Type B pancreatic cell (in vitro differentiated cells): ENCODE results near the gene AMDHD2. TPM values are rescaled to one million over a fixed set of nuclear protein-coding genes. Genes with fewer than 3 reads are reported as not detected.

ENCODE experiments used
- DNase-seq: peaks from one replicate; pipeline ENCODE4 v3.0.0; 2021; ENCODE audit warnings: mixed read lengths; ENCODE audit not compliant: unreplicated experiment; ENCODE audit errors: extremely low spot score
- H3K27ac Mint-ChIP-seq: 2 replicates; pipeline ENCODE4 v1.8.0; 2021; ENCODE audit warnings: mild to moderate bottlenecking, mixed read lengths
- H3K27me3 Mint-ChIP-seq: 2 replicates; pipeline ENCODE4 v1.8.0; 2021; ENCODE audit warnings: mixed read lengths
- H3K36me3 Mint-ChIP-seq: 2 replicates; pipeline ENCODE4 v1.8.0; 2021; ENCODE audit warnings: mixed read lengths
- H3K4me1 Mint-ChIP-seq: one replicate; pipeline ENCODE4 v1.8.0; 2021; ENCODE audit warnings: mixed read lengths; ENCODE audit not compliant: unreplicated experiment
- H3K4me3 Mint-ChIP-seq: 2 replicates; pipeline ENCODE4 v1.8.0; 2021; ENCODE audit warnings: mild to moderate bottlenecking, mixed read lengths
- H3K9me3 Mint-ChIP-seq: 2 replicates; pipeline ENCODE4 v1.8.0; 2021; ENCODE audit warnings: mixed read lengths
- total RNA-seq: library from RNA; stranded (reverse); gene quantifications from 2 replicates; pipeline ENCODE4 v1.2.1, GENCODE V29; 2021; ENCODE audit warnings: low replicate concordance
- TF ChIP-seq, protein P1 (sequence below): fragments of 200-600 bp; sonication (generic); conservative IDR thresholded peaks from 2 replicates; pipeline ENCODE4 v1.5.0; 2021; ENCODE audit warnings: antibody characterized with exemption, mild to moderate bottlenecking

Gene AMDHD2
- total RNA-seq, 1 donor from 2014 or later, result 46.1 TPM

DNA sequence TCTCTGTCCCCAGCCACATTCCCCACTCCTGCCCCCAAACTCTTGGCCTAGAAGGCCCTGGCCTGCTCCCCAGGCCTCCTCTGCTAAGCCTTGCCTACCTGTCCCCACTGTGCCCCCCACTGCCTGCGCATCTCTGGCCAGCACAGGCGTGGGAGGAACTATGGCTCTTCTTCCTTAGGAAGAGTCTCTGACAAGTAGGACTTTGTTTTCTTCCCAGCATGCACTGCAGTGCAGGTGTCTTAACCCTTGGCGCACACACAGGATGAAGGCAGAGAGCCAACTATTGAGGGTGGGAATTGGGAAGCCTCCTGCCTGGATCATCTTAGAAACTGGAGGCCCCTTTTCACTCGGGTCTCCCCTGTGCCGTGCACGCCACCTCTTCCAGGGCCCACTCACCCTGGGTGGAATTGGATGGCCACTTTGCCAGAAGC, 3.6 kb downstream of the AMDHD2 start:
- no peak for DNase-seq
- Mint-ChIP-seq H3K27ac (peak overlapping the region; percentile 77), H3K4me3 (peak overlapping the region; percentile 77), H3K4me1 (peaks cover 7% of the 10 kb centered on the region), H3K36me3 (peaks cover 8% of the 10 kb centered on the region), H3K9me3 (no peaks in the 10 kb centered on the region), H3K27me3 (no peaks in the 10 kb centered on the region)
- TF ChIP-seq, protein P1, sequence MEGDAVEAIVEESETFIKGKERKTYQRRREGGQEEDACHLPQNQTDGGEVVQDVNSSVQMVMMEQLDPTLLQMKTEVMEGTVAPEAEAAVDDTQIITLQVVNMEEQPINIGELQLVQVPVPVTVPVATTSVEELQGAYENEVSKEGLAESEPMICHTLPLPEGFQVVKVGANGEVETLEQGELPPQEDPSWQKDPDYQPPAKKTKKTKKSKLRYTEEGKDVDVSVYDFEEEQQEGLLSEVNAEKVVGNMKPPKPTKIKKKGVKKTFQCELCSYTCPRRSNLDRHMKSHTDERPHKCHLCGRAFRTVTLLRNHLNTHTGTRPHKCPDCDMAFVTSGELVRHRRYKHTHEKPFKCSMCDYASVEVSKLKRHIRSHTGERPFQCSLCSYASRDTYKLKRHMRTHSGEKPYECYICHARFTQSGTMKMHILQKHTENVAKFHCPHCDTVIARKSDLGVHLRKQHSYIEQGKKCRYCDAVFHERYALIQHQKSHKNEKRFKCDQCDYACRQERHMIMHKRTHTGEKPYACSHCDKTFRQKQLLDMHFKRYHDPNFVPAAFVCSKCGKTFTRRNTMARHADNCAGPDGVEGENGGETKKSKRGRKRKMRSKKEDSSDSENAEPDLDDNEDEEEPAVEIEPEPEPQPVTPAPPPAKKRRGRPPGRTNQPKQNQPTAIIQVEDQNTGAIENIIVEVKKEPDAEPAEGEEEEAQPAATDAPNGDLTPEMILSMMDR, result no peak

DNA sequence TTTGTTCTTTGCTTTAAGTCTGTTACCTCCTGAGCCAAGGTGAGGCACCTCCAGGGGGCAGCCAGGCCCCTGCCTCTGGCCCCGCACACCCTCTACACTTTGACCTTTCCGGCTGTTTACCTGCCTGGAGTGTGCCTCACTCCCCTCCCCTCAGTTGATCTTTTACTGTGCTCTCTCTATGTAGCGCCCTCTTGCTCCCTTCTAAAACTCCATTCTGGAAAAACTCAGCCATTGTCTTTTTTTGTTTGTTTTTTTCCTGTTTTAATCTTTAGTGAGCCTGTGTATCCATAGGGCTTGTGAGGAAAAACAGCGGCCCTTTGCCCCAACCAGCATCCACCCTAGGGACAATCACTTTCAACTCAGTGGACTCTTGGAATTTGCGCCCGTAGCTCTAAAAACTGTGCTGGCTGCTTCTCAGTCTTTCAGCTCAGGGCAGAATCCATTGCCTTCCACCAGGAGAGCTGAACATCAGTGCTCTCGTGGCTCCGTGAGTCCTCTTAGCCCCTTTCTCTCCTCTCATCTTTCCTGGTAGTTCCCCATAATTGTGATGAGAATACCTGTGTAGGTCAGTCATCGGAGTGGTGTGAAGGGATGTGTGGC, 4.3 kb downstream of the AMDHD2 start:
- Mint-ChIP-seq H3K9me3 (no peaks in the 10 kb centered on the region), H3K4me1 (peaks cover 7% of the 10 kb centered on the region), H3K27ac (peak overlapping the region; percentile 77), H3K27me3 (no peaks in the 10 kb centered on the region), H3K36me3 (peaks cover 8% of the 10 kb centered on the region), H3K4me3 (peak overlapping the region; percentile 69)
- TF ChIP-seq, protein P1, result no peak
- DNase-seq, result no peak

DNA sequence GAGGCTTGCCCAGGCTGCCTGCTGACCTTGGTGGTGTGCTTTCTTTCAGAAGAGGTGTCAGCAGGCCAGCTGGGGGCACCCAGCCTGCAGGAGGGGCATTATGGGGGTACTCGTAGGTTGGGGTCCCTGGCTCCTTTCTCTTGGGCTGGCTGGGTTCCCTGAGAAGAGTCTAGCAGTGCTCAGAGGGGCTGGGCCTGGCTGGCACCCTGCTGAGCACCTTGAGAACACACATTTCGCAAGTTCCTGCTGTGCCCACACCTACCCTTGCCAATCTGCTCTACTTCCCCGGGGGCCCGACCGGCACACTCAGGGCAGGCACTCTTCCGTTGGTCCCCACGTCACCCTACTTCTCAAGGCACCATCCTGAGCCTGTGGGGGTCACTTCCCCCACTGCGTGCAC, 6.0 kb downstream of the AMDHD2 start:
- Mint-ChIP-seq H3K27ac (peak overlapping the region; percentile 26), H3K27me3 (no peaks in the 10 kb centered on the region), H3K9me3 (no peaks in the 10 kb centered on the region), H3K4me1 (no peaks in the 10 kb centered on the region), H3K36me3 (peaks cover 3% of the 10 kb centered on the region), H3K4me3 (no peak overlapping the region)
- TF ChIP-seq, protein P1, result no peak
- DNase-seq, result no peak

DNA sequence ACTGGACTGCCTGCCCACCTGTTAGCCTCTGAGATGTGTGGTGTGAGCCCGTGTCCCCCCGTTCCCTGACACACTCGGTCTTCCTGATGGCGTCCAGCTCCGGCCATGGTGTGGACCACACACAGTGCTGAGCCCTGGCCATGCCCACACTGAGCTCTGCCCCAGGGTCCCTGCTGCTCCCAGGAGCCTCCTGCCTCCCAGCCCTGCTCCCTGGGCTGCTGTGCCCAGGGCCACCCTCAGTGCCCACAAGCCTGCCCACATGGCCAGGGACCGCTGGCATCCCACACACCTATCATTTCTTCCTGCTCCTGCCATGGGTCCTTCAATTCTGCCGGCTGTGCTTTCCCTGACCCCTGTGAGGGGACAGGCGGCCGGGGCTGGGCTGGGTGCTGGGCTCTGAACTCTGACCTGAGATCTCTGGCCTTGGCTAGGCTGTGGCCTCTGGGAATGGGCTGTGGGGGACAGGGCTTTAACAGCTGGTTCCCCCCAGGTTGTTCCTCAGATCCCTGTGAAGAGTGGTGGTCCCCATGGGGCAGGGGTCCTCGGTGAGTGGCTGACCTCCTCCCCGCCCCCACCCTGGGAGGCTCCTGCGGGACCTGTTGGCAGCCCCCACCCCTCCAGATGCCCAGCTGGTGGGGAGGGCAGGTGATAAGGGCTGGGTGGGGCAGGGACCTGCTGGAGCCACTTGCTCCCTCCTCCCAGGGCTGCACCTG, 7.1 kb downstream of the AMDHD2 start:
- TF ChIP-seq, protein P1, result no peak
- Mint-ChIP-seq H3K36me3 (no peaks in the 10 kb centered on the region), H3K4me3 (no peak overlapping the region)

DNA sequence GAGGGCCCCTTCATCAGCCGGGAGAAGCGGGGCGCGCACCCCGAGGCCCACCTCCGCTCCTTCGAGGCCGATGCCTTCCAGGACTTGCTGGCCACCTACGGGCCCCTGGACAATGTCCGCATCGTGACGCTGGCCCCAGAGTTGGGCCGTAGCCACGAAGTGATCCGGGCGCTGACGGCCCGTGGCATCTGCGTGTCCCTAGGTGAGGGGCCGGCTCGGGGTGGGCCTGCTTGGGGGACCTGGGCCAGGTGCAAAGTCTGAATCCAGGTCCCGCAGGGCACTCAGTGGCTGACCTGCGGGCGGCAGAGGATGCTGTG, 7.6 kb downstream of the AMDHD2 start:
- Mint-ChIP-seq H3K36me3 (no peaks in the 10 kb centered on the region), H3K9me3 (no peaks in the 10 kb centered on the region), H3K4me1 (no peaks in the 10 kb centered on the region), H3K27ac (no peak overlapping the region), H3K4me3 (no peak overlapping the region), H3K27me3 (no peaks in the 10 kb centered on the region)
- TF ChIP-seq, protein P1, result no peak
- no peak for DNase-seq

More for the DNA sequence above, 7.1 kb downstream of the AMDHD2 start:
- Mint-ChIP-seq H3K27me3 (no peaks in the 10 kb centered on the region), H3K4me1 (no peaks in the 10 kb centered on the region), H3K27ac (no peak overlapping the region), H3K9me3 (no peaks in the 10 kb centered on the region)
- no peak for DNase-seq
